ENCODE results near the gene YWHAQ. TPM values are rescaled to one million over a fixed set of nuclear protein-coding genes. Genes with fewer than 3 reads are reported as not detected.

The YWHAQ gene
- total and polyA plus RNA-seq, 9 of the 15 experiments (the other 6 are each of a cell fraction or from before 2014, with no cell fraction given): 63.1 to 359 (median 203) TPM

DNA sequence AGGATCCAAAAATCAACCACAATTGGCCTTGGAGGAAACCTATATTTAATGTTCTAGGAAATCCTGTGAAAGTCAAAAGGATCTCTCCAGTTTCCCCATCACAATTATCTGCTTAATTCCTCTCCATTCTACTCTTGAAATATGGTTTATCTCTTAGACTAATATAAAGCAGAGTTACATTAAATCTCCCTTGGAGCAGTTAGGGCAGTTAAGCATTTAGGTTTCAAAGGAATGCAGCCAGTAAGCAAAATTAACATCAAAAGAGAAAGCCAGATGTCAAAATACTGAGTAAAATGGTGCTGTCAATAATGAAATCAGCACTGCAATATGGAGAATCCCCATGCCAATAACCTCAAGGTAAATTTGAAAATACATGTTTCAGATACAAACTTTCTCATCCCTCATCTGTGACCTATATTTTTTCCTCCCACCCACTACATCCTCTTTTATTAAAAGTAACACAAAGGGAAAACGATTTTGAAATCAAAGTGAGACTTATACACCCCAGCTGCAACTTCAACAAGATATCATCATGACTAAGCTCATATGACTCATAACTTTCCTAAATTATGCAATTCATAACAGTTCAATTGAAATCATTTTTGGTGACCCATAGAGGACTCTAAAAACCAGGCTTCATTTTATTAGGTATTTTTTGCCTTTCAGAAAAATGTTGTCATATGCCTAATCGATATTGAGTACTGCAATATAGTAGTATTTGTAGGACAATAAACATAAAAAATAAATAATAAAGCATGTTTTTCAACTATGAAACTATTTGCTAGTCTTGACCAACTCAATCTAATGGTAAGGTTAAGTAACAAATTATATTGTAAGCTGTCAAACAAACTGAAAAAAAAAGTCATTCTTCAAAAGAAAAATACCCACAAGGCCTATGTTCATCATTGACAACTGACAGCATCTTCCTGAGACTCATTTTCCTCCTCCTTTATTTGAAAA, 78.3 kb downstream of the YWHAQ start (continued):
- no peak; the same call in 1 of the 2 replicates for TF ChIP-seq TEAD4 (IDR thresholded peaks at IDR 0.05; ENCODE audit: low read length)
- no peak for TF ChIP-seq TEAD4 (CRISPR knock-in tag; IDR thresholded peaks at IDR 0.05; ENCODE audit: borderline replicate concordance)
- no peak for TF ChIP-seq ZNF263 (CRISPR knock-in tag; IDR thresholded peaks at IDR 0.05; ENCODE audit: borderline replicate concordance)
- no peak for TF ChIP-seq SRSF9 (IDR thresholded peaks at IDR 0.05; ENCODE audit: borderline replicate concordance, low read depth, low read length)
- TF ChIP-seq ZC3H11A (IDR thresholded peaks at IDR 0.05; ENCODE audit: low read depth, low read length): no peak
- peak; percentile 31; the same call in 1 of the 2 replicates for TF ChIP-seq TOE1 (IDR thresholded peaks at IDR 0.05; ENCODE audit: borderline replicate concordance)
- no peak for TF ChIP-seq TOE1 (CRISPR knock-in tag; IDR thresholded peaks at IDR 0.05; ENCODE audit: borderline replicate concordance, low read depth)
- no peak for TF ChIP-seq ARNT (IDR thresholded peaks at IDR 0.05)
- no peak for TF ChIP-seq PHF20 (IDR thresholded peaks at IDR 0.05; ENCODE audit: partially characterized antibody)
- TF ChIP-seq KHSRP (IDR thresholded peaks at IDR 0.05): no peak
- TF ChIP-seq ZNF696 (CRISPR knock-in tag; conservative IDR thresholded peaks at IDR 0.05): no peak
- TF ChIP-seq ETV1 (tag; conservative IDR thresholded peaks at IDR 0.05; ENCODE audit: low read depth): no peak
- TF ChIP-seq, protein P1, sequence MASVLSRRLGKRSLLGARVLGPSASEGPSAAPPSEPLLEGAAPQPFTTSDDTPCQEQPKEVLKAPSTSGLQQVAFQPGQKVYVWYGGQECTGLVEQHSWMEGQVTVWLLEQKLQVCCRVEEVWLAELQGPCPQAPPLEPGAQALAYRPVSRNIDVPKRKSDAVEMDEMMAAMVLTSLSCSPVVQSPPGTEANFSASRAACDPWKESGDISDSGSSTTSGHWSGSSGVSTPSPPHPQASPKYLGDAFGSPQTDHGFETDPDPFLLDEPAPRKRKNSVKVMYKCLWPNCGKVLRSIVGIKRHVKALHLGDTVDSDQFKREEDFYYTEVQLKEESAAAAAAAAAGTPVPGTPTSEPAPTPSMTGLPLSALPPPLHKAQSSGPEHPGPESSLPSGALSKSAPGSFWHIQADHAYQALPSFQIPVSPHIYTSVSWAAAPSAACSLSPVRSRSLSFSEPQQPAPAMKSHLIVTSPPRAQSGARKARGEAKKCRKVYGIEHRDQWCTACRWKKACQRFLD (CRISPR knock-in tag; IDR thresholded peaks at IDR 0.05): no peak
- TF ChIP-seq, protein P2, sequence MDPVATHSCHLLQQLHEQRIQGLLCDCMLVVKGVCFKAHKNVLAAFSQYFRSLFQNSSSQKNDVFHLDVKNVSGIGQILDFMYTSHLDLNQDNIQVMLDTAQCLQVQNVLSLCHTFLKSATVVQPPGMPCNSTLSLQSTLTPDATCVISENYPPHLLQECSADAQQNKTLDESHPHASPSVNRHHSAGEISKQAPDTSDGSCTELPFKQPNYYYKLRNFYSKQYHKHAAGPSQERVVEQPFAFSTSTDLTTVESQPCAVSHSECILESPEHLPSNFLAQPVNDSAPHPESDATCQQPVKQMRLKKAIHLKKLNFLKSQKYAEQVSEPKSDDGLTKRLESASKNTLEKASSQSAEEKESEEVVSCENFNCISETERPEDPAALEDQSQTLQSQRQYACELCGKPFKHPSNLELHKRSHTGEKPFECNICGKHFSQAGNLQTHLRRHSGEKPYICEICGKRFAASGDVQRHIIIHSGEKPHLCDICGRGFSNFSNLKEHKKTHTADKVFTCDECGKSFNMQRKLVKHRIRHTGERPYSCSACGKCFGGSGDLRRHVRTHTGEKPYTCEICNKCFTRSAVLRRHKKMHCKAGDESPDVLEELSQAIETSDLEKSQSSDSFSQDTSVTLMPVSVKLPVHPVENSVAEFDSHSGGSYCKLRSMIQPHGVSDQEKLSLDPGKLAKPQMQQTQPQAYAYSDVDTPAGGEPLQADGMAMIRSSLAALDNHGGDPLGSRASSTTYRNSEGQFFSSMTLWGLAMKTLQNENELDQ (CRISPR knock-in tag; IDR thresholded peaks at IDR 0.05; ENCODE audit: borderline replicate concordance): no peak
- no peak for TF ChIP-seq MTF1 (CRISPR knock-in tag; IDR thresholded peaks at IDR 0.05; ENCODE audit: borderline replicate concordance)
- no peak for TF ChIP-seq CBX2 (IDR thresholded peaks at IDR 0.05; ENCODE audit: insufficient read depth, low read length, poor library complexity, severe bottlenecking)
- TF ChIP-seq GATAD2A (IDR thresholded peaks at IDR 0.05): no peak
- peak; percentile 100 for TF ChIP-seq FOSL1 (tag; conservative IDR thresholded peaks at IDR 0.05)
- peak; percentile 20 for TF ChIP-seq NEUROD1 (IDR thresholded peaks at IDR 0.05; ENCODE audit: borderline replicate concordance, low read depth, low read length, partially characterized antibody)
- TF ChIP-seq, protein P3, sequence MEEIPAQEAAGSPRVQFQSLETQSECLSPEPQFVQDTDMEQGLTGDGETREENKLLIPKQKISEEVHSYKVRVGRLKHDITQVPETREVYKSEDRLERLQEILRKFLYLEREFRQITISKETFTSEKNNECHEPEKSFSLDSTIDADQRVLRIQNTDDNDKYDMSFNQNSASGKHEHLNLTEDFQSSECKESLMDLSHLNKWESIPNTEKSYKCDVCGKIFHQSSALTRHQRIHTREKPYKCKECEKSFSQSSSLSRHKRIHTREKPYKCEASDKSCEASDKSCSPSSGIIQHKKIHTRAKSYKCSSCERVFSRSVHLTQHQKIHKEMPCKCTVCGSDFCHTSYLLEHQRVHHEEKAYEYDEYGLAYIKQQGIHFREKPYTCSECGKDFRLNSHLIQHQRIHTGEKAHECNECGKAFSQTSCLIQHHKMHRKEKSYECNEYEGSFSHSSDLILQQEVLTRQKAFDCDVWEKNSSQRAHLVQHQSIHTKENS (CRISPR knock-in tag; IDR thresholded peaks at IDR 0.05): no peak
- no peak for TF ChIP-seq MCM7 (IDR thresholded peaks at IDR 0.05)
- no peak for TF ChIP-seq POU5F1 (IDR thresholded peaks at IDR 0.05; ENCODE audit: borderline replicate concordance, low read depth, low read length, partially characterized antibody)
- TF ChIP-seq RFX5 (IDR thresholded peaks at IDR 0.05; ENCODE audit: low read depth, low read length): no peak

Measured in K562 (cell line).